MV-4-11 (cell line): ENCODE results near the gene TSPAN14.

Experiments used
- DNase-seq: peaks from one replicate; lab custom pipeline; 2025; lab: John Stamatoyannopoulos, UW

The TSPAN14 gene

GRCh38 chr10:80421707-80422536, 32.2 kb upstream of the TSPAN14 start:
- peak; percentile 73 for DNase-seq

- DNase-seq = no peak
These were observed 28.2 kb upstream of the TSPAN14 start for GRCh38 chr10:80425901-80426300.

- DNase-seq = no peak
These were observed 26.6 kb upstream of the TSPAN14 start for GRCh38 chr10:80427541-80427940.

GRCh38 chr10:80429521-80429973, 24.6 kb upstream of the TSPAN14 start:
- DNase-seq = no peak

- DNase-seq = no peak
These were observed 21.0 kb upstream of the TSPAN14 start for GRCh38 chr10:80433134-80433533.

- DNase-seq = peak; percentile 30
These were observed 17.5 kb upstream of the TSPAN14 start for GRCh38 chr10:80436446-80437098.

- no peak for DNase-seq
These were observed 16.9 kb upstream of the TSPAN14 start for GRCh38 chr10:80437227-80437626.

GRCh38 chr10:80441831-80442230, 12.3 kb upstream of the TSPAN14 start:
- DNase-seq = no peak

GRCh38 chr10:80442879-80443278, 11.2 kb upstream of the TSPAN14 start:
- no peak for DNase-seq

- peak; percentile 58 for DNase-seq
These were observed 10.6 kb upstream of the TSPAN14 start for GRCh38 chr10:80443531-80443974.

GRCh38 chr10:80444124-80444523, 10.0 kb upstream of the TSPAN14 start:
- no peak for DNase-seq

GRCh38 chr10:80444646-80445319, 9.3 kb upstream of the TSPAN14 start:
- DNase-seq = peak; percentile 70

- DNase-seq = no peak
These were observed 6.5 kb upstream of the TSPAN14 start for GRCh38 chr10:80447436-80448190.

- DNase-seq = no peak
These were observed 5.7 kb upstream of the TSPAN14 start for GRCh38 chr10:80448209-80448942.

- no peak for DNase-seq
These were observed 4.6 kb upstream of the TSPAN14 start for GRCh38 chr10:80449520-80449919.

- DNase-seq = peak; percentile 15
These were observed 3.0 kb upstream of the TSPAN14 start for GRCh38 chr10:80451132-80451531.

- no peak for DNase-seq
These were observed 2.0 kb upstream of the TSPAN14 start for GRCh38 chr10:80452069-80452468.

- DNase-seq = no peak
These were observed 1.5 kb upstream of the TSPAN14 start for GRCh38 chr10:80452640-80453039.

- no peak for DNase-seq
These were observed 861 bp upstream of the TSPAN14 start for GRCh38 chr10:80453056-80453841.
